ENCODE results near the gene ASXL3.
A peak's percentile ranks its signal among the peaks of the same experiment; 100 is the strongest.

Gene ASXL3

GRCh38 chr18:33733376-33733775 is 155.4 kb downstream of the ASXL3 start:
- DNase-seq = no peak

GRCh38 chr18:33735428-33735827 is 157.4 kb downstream of the ASXL3 start:
- no peak for DNase-seq

- DNase-seq = no peak
Observed at GRCh38 chr18:33741760-33742159, 163.7 kb downstream of the ASXL3 start.

- no peak for DNase-seq
Observed at GRCh38 chr18:33744032-33744697, 166.1 kb downstream of the ASXL3 start.

GRCh38 chr18:33745151-33745795 is 167.3 kb downstream of the ASXL3 start:
- no peak for DNase-seq

GRCh38 chr18:33745871-33746545 is 168.0 kb downstream of the ASXL3 start:
- no peak for DNase-seq

GRCh38 chr18:33749834-33750233 is 171.8 kb downstream of the ASXL3 start:
- DNase-seq = no peak

- no peak for DNase-seq
Observed at GRCh38 chr18:33750366-33750765, 172.3 kb downstream of the ASXL3 start.

GRCh38 chr18:33751613-33752221 is 173.7 kb downstream of the ASXL3 start:
- peak; percentile 9 for DNase-seq

- DNase-seq = no peak
Observed at GRCh38 chr18:33755391-33755790, 177.4 kb downstream of the ASXL3 start.

GRCh38 chr18:33755931-33756560 is 178.0 kb downstream of the ASXL3 start:
- DNase-seq = peak; percentile 1

GRCh38 chr18:33757037-33757436 is 179.0 kb downstream of the ASXL3 start:
- DNase-seq = no peak

- DNase-seq = peak; percentile 13
Observed at GRCh38 chr18:33761363-33761762, 183.3 kb downstream of the ASXL3 start.

GRCh38 chr18:33781429-33781828 is 203.4 kb downstream of the ASXL3 start:
- DNase-seq = no peak
